GM23338 (cell line): ENCODE measurements around the gene NRN1L. TPM values are rescaled to one million over a fixed set of nuclear protein-coding genes. Genes with fewer than 3 reads are reported as not detected.

Experiments used
- ATAC-seq: fragments of 200-7000 bp; cut with Tn5 transposase; 3 replicates; pipeline ENCODE4 v1.9.1; 2020
- DNase-seq: peaks from one replicate; pipeline ENCODE4 v3.0.0-alpha.2; 2015; ENCODE audit warnings: low spot score
- H2AFZ ChIP-seq: fragments of 200-600 bp; sonication (generic); 2 replicates; pipeline ENCODE4 v1.8.0; 2016; ENCODE audit warnings: antibody characterized with exemption, mild to moderate bottlenecking, moderate library complexity
- H3F3A ChIP-seq: fragments of 200-600 bp; sonication (generic); replicated peaks from 2 replicates; pipeline ENCODE4 v1.8.0; 2017; ENCODE audit warnings: antibody characterized with exemption, mixed run types, low read depth
- H3K27ac ChIP-seq: fragments of 200-600 bp; sonication (generic); 2 replicates; pipeline ENCODE4 v1.6.1; 2016; ENCODE audit warnings: low read depth
- H3K27me3 ChIP-seq: fragments of 200-600 bp; sonication (generic); 2 replicates; pipeline ENCODE4 v1.8.0; 2016; ENCODE audit warnings: mild to moderate bottlenecking, mixed run types, moderate library complexity; ENCODE audit not compliant: insufficient read depth
- H3K36me3 ChIP-seq: fragments of 200-600 bp; sonication (generic); 2 replicates; pipeline ENCODE4 v1.8.0; 2016; ENCODE audit warnings: mild to moderate bottlenecking; ENCODE audit not compliant: insufficient read depth
- H3K4me1 ChIP-seq: fragments of 200-600 bp; sonication (generic); 2 replicates; pipeline ENCODE4 v1.8.0; 2016; ENCODE audit warnings: mild to moderate bottlenecking, moderate library complexity; ENCODE audit not compliant: insufficient read depth
- H3K4me2 ChIP-seq: fragments of 200-600 bp; sonication (generic); 2 replicates; pipeline ENCODE4 v1.7.1; 2017; ENCODE audit warnings: mixed run types
- H3K4me3 ChIP-seq: fragments of 200-600 bp; sonication (generic); 2 replicates; pipeline ENCODE4 v1.6.1; 2016; ENCODE audit warnings: mixed run types
- H3K79me2 ChIP-seq: fragments of 200-600 bp; sonication (generic); replicated peaks from 2 replicates; pipeline ENCODE4 v1.8.0; 2017; ENCODE audit warnings: mild to moderate bottlenecking; ENCODE audit not compliant: insufficient read depth
- H3K9me2 ChIP-seq: fragments of 200-600 bp; sonication (generic); 2 replicates; pipeline ENCODE4 v1.8.0; 2017; ENCODE audit not compliant: insufficient read depth
- H4K20me1 ChIP-seq: fragments of 200-600 bp; sonication (generic); replicated peaks from 2 replicates; pipeline ENCODE4 v1.8.0; 2017; ENCODE audit warnings: mild to moderate bottlenecking; ENCODE audit not compliant: insufficient read depth
- H3K27ac Mint-ChIP-seq: 2 replicates; pipeline ENCODE4 v1.8.0; 2020; ENCODE audit warnings: inconsistent platforms, mild to moderate bottlenecking, moderate library complexity, mixed read lengths
- H3K27me3 Mint-ChIP-seq: 3 replicates; pipeline ENCODE4 v1.8.0; 2022; ENCODE audit warnings: low read depth, mild to moderate bottlenecking, moderate library complexity, mixed read lengths, inconsistent platforms; ENCODE audit not compliant: insufficient read depth, poor library complexity
- H3K36me3 Mint-ChIP-seq: 3 replicates; pipeline ENCODE4 v1.8.0; 2021; ENCODE audit warnings: low read depth, mild to moderate bottlenecking, inconsistent platforms, moderate library complexity, mixed read lengths
- H3K4me1 Mint-ChIP-seq: 3 replicates; pipeline ENCODE4 v1.8.0; 2020; ENCODE audit warnings: mild to moderate bottlenecking, inconsistent platforms, mixed read lengths
- H3K4me3 Mint-ChIP-seq: 3 replicates; pipeline ENCODE4 v1.8.0; 2021; ENCODE audit warnings: moderate library complexity, mild to moderate bottlenecking, inconsistent platforms, mixed read lengths
- H3K9me3 Mint-ChIP-seq: 3 replicates; pipeline ENCODE4 v1.8.0; 2020; ENCODE audit warnings: moderate library complexity, mild to moderate bottlenecking, inconsistent platforms, mixed read lengths
- CREB1 ChIP-seq: fragments of 250-450 bp; sonication (Bioruptor Pico); IDR thresholded peaks from 2 replicates; pipeline ENCODE4 v1.5.0; 2020; ENCODE audit warnings: low read depth, mild to moderate bottlenecking, moderate library complexity
- ETS1 ChIP-seq: IDR thresholded peaks from 2 replicates; pipeline ENCODE4 v1.6.1; 2016; ENCODE audit warnings: antibody characterized with exemption
- EZH2 ChIP-seq: fragments of 200-600 bp; sonication (generic); IDR thresholded peaks from one replicate; pipeline ENCODE4 v1.8.0; 2017; ENCODE audit warnings: antibody characterized with exemption, mild to moderate bottlenecking, low read depth; ENCODE audit not compliant: unreplicated experiment
- JUNB ChIP-seq: IDR thresholded peaks from one replicate; pipeline ENCODE4 v1.6.1; 2016; ENCODE audit warnings: antibody characterized with exemption; ENCODE audit not compliant: unreplicated experiment
- NANOG ChIP-seq: IDR thresholded peaks from 2 replicates; pipeline ENCODE4 v1.6.1; 2016; ENCODE audit warnings: antibody characterized with exemption, borderline replicate concordance
- POLR2AphosphoS5 ChIP-seq: IDR thresholded peaks from 2 replicates; pipeline ENCODE4 v1.6.1; 2016; ENCODE audit warnings: antibody characterized with exemption, low read depth
- REST ChIP-seq: IDR thresholded peaks from one replicate; pipeline ENCODE4 v1.6.1; 2018; ENCODE audit warnings: antibody characterized with exemption; ENCODE audit not compliant: unreplicated experiment
- STAT1 ChIP-seq: IDR thresholded peaks from one replicate; pipeline ENCODE4 v1.6.1; 2016; ENCODE audit warnings: antibody characterized with exemption; ENCODE audit not compliant: unreplicated experiment
- ZNF331 ChIP-seq: fragments of 250-450 bp; sonication (Bioruptor Pico); IDR thresholded peaks from 2 replicates; pipeline ENCODE4 v1.5.0; 2020; ENCODE audit warnings: low read depth, mild to moderate bottlenecking, moderate library complexity
- polyA plus RNA-seq: library from polyadenylated mRNA; unstranded; fragments of >200 nt; fragmentation: Nextera tagmentation; extraction: Ambion mirVana; gene quantifications from 2 replicates; pipeline ENCODE4 v1.2.1, GENCODE V29; 2016
- total RNA-seq: library from RNA; depleted of rRNA; stranded (reverse); fragments of >200 nt; shearing (Covaris generic); gene quantifications from 2 replicates; pipeline ENCODE4 v1.2.3, GENCODE V29; 2014
- TF ChIP-seq, protein P1 (sequence below), 2 experiments: fragments of 200-600 bp in 1 of 2; sonication (generic) in 1 of 2; conservative IDR thresholded peaks; 2 replicates each; pipeline versions ENCODE4 v1.5.1 to v1.6.1; 2016 to 2017; ENCODE audit warnings: antibody characterized with exemption in 2 of 2, low read depth in 2 of 2, mild to moderate bottlenecking in 2 of 2, moderate library complexity in 1 of 2

NRN1L gene
- total and polyA plus RNA-seq, 2 experiments from 2014 or later, result 14.0 to 26.1 TPM

DNA sequence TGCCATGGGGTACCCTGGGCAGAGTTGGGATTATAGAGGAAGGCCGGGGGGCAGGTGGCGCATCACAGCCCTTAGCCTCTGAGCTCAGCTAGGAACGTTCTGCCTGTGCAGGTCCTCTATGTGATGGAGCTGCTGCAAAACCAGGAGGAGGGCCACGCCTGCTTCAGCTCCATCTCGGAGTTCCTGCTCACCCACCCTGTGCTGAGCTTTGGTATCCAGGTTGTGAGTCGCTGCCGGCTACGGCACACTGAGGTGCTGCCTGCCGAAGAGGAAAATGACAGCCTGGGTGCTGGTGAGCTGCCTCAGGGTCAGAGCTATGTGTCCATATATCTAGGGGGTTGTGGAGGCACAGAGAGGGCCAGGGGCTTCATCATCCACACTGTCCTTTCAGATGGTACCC is 5.8 kb upstream of the NRN1L start:
- TF ChIP-seq ETS1, result no peak
- no peak for TF ChIP-seq NANOG
- TF ChIP-seq POLR2AphosphoS5, result no peak
- no peak for TF ChIP-seq ZNF331
- TF ChIP-seq JUNB, result no peak
- DNase-seq, result no peak
- peaks cover 6% of the 10 kb centered on the region; the same call in 1 of the 2 replicates for H3F3A ChIP-seq
- peaks cover 2% of the 10 kb centered on the region; the same call in 1 of the 2 replicates for H3K4me1 ChIP-seq
- H3K9me2 ChIP-seq, result no peaks in the 10 kb centered on the region
- no peaks in the 10 kb centered on the region for H3K27me3 ChIP-seq
- Mint-ChIP-seq H3K9me3 (no peaks in the 10 kb centered on the region; the same call in 2 of the 3 replicates), H3K27me3 (peaks cover 12% of the 10 kb centered on the region), H3K27ac (no peak overlapping the region), H3K4me1 (peaks cover 5% of the 10 kb centered on the region; the same call in 2 of the 3 replicates), H3K36me3 (peaks cover 62% of the 10 kb centered on the region), H3K4me3 (no peak overlapping the region)
- peaks cover 4% of the 10 kb centered on the region for H4K20me1 ChIP-seq
- H3K79me2 ChIP-seq, result peaks cover 19% of the 10 kb centered on the region
- H3K4me2 ChIP-seq, result no peak overlapping the region
- no peak overlapping the region for H3K27ac ChIP-seq
- H3K4me3 ChIP-seq, result no peak overlapping the region
- H2AFZ ChIP-seq, result no peak overlapping the region
- ATAC-seq, result no peak
- H3K36me3 ChIP-seq, result peaks cover 25% of the 10 kb centered on the region; the same call in 1 of the 2 replicates

GRCh38 chr16:67879462-67879861 is 5.2 kb upstream of the NRN1L start:
- Histone ChIP-seq H3K79me2 (peaks cover 13% of the 10 kb centered on the region), H2AFZ (no peak overlapping the region), H3K27ac (no peak overlapping the region), H3K9me2 (no peaks in the 10 kb centered on the region), H3K4me3 (no peak overlapping the region), H4K20me1 (peaks cover 4% of the 10 kb centered on the region), H3K4me1 (peaks cover 6% of the 10 kb centered on the region), H3K36me3 (peaks cover 25% of the 10 kb centered on the region; the same call in 1 of the 2 replicates), H3K4me2 (no peak overlapping the region), H3F3A (peaks cover 11% of the 10 kb centered on the region; the same call in 1 of the 2 replicates), H3K27me3 (no peaks in the 10 kb centered on the region)
- Mint-ChIP-seq H3K9me3 (no peaks in the 10 kb centered on the region; the same call in 2 of the 3 replicates), H3K36me3 (peaks cover 64% of the 10 kb centered on the region), H3K27ac (no peak overlapping the region), H3K27me3 (peaks cover 13% of the 10 kb centered on the region), H3K4me1 (peaks cover 3% of the 10 kb centered on the region), H3K4me3 (no peak overlapping the region)
- ATAC-seq (no peak), DNase-seq (no peak)
- no peak for TF ChIP-seq STAT1
- TF ChIP-seq, protein P1, sequence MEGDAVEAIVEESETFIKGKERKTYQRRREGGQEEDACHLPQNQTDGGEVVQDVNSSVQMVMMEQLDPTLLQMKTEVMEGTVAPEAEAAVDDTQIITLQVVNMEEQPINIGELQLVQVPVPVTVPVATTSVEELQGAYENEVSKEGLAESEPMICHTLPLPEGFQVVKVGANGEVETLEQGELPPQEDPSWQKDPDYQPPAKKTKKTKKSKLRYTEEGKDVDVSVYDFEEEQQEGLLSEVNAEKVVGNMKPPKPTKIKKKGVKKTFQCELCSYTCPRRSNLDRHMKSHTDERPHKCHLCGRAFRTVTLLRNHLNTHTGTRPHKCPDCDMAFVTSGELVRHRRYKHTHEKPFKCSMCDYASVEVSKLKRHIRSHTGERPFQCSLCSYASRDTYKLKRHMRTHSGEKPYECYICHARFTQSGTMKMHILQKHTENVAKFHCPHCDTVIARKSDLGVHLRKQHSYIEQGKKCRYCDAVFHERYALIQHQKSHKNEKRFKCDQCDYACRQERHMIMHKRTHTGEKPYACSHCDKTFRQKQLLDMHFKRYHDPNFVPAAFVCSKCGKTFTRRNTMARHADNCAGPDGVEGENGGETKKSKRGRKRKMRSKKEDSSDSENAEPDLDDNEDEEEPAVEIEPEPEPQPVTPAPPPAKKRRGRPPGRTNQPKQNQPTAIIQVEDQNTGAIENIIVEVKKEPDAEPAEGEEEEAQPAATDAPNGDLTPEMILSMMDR (conservative IDR thresholded peaks at IDR 0.05; ENCODE audit: low read depth in 2 of 2), result peak in 1 of 2 experiments; percentile 17; a peak in 2 of 4 replicates

DNA sequence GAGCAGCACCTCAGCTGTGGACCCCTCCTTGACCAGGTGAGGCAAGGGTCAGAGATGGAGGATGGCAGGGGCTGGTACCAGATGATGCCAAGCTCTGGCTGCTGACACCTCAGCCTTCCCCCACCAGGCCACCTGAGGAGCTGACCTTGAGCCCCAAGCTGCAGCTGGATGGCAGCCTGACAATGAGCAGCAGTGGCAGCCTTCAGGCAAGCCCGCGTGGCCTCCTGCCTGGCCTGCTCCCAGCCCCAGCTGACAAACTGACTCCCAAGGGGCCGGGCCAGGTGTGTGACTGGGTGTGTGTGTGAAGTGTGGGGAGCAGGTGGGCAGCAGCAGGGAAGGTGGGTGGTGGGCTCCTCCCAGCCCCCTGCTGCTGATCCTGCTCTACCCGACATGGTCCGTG is 4.7 kb upstream of the NRN1L start:
- Histone ChIP-seq H3F3A (peaks cover 14% of the 10 kb centered on the region; the same call in 1 of the 2 replicates), H3K4me2 (no peak overlapping the region), H4K20me1 (no peaks in the 10 kb centered on the region; the same call in 1 of the 2 replicates), H3K27me3 (no peaks in the 10 kb centered on the region), H3K4me1 (peaks cover 9% of the 10 kb centered on the region), H3K4me3 (no peak overlapping the region), H3K27ac (no peak overlapping the region), H3K36me3 (peaks cover 25% of the 10 kb centered on the region; the same call in 1 of the 2 replicates), H3K9me2 (no peaks in the 10 kb centered on the region), H2AFZ (no peak overlapping the region), H3K79me2 (peaks cover 8% of the 10 kb centered on the region)
- DNase-seq, result no peak
- Mint-ChIP-seq H3K9me3 (no peaks in the 10 kb centered on the region; the same call in 2 of the 3 replicates), H3K27me3 (peaks cover 17% of the 10 kb centered on the region), H3K27ac (no peak overlapping the region), H3K4me1 (peaks cover 6% of the 10 kb centered on the region), H3K36me3 (peaks cover 65% of the 10 kb centered on the region), H3K4me3 (no peak overlapping the region; the same call in 2 of the 3 replicates)
- ATAC-seq, result no peak
- TF ChIP-seq REST, result no peak
- TF ChIP-seq EZH2, result no peak
- TF ChIP-seq CREB1, result no peak
- no peak for TF ChIP-seq STAT1
- no peak for TF ChIP-seq JUNB
- TF ChIP-seq, protein P1 (conservative IDR thresholded peaks at IDR 0.05; ENCODE audit: low read depth in 2 of 2), result no peak
